ENCODE data around the gene BMS1. TPM values are rescaled to one million over a fixed set of nuclear protein-coding genes. Genes with fewer than 3 reads are reported as not detected.
"Not testable (repeated sequence)": the region's sequence is repeated elsewhere in the genome, so short reads cannot be mapped to it uniquely, and the experiment has no call there.

BMS1 gene
- total RNA-seq, 1 donor from 2014 or later: 15.0 TPM

DNA sequence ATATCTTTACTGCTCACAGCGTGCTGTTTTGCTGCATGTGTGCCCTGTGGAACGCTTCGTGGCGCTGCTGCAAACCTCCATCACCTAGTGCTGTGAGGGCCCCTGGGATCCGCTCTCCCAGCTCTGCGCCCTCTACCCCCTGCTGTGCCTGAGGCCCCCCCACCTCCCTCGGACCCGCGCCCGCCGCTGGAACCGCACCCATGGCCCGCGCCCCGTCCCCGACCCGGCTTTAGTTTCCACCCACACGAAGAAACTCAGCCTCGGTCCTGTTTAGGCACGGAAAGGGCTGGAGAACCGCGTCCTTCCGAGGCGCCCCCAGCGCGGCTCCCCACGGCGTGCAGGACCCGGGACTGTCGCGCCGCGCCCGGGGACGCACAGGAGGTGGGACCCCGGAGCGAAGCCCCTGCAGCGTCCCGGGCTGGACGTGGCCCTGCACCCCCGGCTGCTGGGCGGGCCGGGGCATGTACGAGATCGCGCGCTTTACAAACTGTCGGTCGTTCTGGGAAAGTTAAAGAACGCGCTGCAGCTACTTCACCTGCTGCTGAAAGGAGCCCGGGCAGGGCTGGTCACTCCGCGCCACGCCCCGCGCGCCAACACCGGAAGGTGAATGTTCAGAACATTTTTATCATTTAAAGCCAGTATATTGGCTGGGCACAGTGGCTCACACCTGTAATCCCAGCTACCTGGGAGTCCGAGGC lies 54.3 kb downstream of the BMS1 start:
- intact Hi-C loops (cut with DNase I): no loop called here
- ATAC-seq: peak; percentile 56
- DNase-seq (ENCODE audit: missing footprints): no peak

DNA sequence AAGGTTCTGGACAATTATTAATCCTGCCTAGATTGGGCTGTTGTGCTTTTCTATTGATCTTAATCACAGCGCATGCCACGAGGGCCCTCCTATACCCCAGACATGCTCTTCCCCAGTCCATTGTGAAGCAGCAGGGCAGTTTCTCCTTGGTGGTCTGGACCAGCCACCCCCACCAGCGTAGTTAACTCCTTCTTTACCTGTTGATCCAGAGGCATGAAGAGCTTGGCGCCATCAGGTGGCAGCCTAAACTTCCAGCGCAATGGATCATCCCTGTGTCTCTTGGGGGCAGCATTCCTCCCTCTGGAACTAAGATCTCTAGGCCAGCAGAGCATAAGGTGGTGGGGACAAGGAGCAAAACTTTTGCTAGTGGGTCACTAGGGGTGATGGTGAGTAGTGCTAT lies 62.2 kb downstream of the BMS1 start:
- intact Hi-C loops (cut with DNase I); DNase-seq (ENCODE audit: missing footprints): not testable (repeated sequence)

DNA sequence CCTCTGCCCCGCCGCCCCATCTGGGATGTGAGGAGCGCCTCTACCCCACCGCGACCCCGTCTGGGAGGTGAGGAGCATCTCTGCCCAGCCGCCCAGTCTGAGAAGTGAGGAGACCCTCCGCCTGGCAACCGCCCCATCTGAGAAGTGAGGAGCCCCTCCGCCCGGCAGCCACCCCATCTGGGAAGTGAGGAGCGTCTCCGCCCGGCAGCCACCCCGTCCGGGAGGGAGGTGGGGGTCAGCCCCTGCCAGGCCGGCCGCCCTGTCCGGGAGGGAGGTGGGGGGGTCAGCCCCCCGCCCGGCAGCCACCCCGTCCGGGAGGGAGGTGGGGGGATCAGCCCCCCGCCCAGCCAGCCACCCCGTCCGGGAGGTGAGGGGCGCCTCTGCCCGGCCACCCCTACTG lies 64.7 kb downstream of the BMS1 start:
- intact Hi-C loops (cut with DNase I): not testable (repeated sequence)

More for the DNA sequence above, 62.2 kb downstream of the BMS1 start:
- ATAC-seq: not testable (repeated sequence)

DNA sequence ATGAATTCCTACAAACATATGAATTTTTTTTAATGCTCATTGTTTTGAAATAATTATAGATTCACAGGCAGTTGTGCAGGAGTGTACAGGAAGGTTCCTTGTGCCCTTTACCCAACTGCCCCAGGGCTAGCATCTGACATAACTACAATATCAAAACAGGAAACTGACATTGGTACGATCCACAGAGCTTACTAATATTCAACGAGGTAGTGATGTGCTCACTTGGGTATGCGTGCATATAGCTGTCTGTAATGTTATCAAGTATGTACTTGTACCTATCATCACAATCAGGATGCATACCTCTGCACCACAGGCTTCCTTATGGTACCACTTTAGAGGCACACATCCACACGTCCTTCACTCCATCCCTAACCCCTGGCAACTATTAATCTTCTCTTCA lies 68.3 kb downstream of the BMS1 start:
- ATAC-seq (no peak), DNase-seq (ENCODE audit: missing footprints) (no peak)
- intact Hi-C loops (cut with DNase I): no loop called here

More for the DNA sequence above, 64.7 kb downstream of the BMS1 start:
- not testable (repeated sequence) for DNase-seq (ENCODE audit: missing footprints); ATAC-seq

DNA sequence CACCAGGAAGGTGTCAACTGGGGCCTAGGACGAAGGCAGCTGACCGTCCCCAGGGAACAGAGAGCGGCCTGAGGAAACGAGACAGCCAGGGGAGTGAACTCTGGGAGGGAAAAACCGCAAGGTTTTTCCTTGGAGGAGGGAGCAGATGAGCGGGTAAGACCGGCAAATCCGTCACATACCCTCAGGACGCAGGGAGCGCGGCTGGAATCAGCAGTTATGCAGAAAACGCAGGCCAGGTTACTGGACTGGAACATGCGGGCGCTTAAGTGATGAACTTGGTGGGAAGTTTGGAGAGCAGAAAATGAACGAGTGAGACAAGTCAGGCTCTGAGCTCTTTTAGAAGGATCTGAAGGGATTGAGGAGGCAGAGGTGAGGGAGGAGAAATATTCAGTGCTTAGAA lies 76.7 kb downstream of the BMS1 start:
- no peak for ATAC-seq
- intact Hi-C loops (cut with DNase I): no loop called here
- no peak for DNase-seq (ENCODE audit: missing footprints)

DNA sequence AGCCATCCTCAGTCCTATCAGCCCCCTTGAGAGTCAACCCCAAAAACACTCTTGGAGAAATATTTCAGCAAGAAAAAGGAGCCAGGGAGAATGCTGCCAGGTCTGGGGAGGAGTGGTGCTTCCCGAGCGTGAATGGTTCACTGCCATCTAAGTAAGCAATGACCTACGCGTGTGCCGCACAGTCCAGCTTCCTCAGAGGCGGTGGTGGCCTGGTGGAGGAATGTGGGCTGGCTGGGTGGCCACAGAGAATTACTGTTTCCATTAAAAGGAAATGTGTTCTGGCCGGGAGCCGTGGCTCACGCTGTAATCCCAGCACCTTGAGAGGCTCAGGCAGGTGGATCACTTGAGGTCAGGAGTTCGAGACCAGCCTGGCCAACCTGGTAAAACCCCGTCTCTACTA lies 77.4 kb downstream of the BMS1 start:
- intact Hi-C loops (cut with DNase I); ATAC-seq; DNase-seq (ENCODE audit: missing footprints): not testable (repeated sequence)

DNA sequence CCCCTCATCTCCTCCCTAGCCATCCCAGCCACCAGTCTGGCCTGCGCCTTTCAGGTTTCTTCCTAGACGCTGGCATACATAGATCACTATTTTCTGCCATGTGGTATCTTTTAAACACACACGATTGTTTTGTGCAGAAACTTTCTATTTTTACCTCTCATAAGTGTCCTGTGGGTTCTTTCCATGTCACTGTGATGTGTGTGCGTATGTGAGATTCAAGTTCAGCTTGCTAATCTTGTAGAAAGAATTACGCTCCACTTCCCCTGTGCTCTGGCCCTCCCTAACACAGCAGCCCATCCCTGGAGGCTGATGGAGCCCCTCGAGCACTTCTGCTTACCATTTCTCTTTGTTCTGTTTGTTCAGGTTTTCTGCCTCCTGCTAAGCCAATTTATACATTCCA lies 80.2 kb downstream of the BMS1 start:
- intact Hi-C loops (cut with DNase I); ATAC-seq: not testable (repeated sequence)

DNA sequence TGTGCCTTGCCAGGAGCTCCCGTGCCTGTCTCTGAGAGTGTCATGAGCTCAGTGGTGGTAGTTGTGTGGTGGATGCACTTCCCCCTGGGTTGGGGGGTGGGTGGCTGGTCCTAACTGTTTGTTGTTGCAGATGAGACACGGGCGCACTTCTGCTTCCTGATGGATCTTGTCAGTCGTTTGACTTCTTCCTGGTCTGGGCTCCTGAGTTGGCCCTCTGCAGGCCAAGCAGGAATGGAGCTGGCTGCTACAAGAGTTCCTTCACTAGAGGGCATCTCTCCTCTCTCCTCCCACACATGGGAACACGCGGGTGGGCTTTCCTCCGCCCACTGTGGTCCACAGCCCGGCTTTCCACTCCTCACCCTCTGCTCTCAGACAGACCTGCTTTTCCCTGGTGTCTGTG lies 82.0 kb downstream of the BMS1 start:
- ATAC-seq (no peak), DNase-seq (ENCODE audit: missing footprints) (no peak)
- intact Hi-C loops (cut with DNase I): no loop called here

More for the DNA sequence above, 80.2 kb downstream of the BMS1 start:
- not testable (repeated sequence) for DNase-seq (ENCODE audit: missing footprints)

DNA sequence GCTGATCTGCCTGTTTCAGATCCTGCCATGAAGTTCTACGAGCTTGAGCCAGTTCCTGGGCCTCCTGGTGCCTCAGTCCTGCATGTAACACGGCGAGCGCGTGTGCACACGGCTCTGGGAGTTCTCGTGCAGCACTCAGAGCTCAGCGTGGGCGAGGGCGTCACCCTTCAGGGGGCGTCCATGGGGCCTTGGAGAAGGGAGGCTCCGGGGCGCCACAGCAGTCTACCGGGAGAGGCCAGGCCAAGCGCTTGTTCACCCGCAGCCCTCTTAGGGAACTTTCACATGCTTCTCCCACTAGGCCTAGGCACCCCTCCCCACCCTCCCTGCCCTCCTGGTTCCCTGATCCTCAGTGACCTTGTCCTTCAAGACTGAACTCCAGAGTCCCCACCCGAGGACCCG lies 83.1 kb downstream of the BMS1 start:
- ATAC-seq: no peak
- no peak for DNase-seq (ENCODE audit: missing footprints)
- intact Hi-C loops (cut with DNase I): loop anchor here (1.0 to 2.0 kb wide), 2 partner anchors 213 to 240 kb away; no protein-coding TSS in a partner anchor

DNA sequence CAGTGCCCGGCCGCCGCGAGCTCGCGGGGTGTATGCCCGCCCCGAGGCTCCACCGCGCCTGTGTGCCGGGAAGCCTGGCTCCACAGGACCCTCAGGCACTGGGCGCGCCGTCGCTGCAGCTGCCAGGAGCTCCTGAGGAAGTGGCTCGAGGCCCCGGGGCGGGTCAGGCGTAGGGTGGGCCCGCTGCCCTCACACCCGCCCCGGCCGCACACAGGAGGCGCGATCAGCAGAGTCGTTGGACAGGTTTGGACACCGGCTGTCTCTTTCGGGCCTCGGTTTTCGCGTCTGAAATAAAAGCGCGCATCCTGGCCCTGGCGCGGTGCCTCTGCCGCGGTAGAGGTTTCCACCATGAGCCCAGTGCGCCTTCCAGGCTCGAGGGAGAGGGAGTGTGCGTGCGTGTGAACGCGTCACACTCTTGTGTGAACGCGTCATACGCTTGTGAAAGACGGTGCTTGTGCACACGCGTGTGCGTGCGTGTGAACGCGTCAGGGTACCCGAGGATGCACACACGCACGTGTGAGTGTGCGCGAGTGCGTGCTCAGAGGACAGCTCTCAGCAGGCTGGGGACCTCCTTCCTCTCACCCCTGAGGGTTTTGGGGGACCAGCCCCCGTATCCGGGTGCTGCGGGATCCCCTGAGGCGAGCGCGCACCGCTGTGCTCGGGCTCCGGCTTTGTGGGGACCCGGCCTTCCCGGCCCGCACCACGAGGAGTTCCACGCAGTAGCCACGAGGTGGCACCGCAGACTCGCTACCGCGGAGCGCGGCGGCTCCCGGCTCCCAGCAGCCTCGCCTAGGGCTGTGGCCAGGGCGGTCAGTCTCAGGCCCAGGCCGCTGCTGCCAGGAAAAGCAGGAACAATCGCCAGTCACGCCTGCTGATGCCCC lies 83.8 kb downstream of the BMS1 start:
- ATAC-seq (peak; percentile 100), DNase-seq (ENCODE audit: missing footprints) (peak; percentile 92)
- intact Hi-C loops (cut with DNase I): loop anchor here (1.0 to 2.0 kb wide), 2 partner anchors 212 to 239 kb away; no protein-coding TSS in a partner anchor

DNA sequence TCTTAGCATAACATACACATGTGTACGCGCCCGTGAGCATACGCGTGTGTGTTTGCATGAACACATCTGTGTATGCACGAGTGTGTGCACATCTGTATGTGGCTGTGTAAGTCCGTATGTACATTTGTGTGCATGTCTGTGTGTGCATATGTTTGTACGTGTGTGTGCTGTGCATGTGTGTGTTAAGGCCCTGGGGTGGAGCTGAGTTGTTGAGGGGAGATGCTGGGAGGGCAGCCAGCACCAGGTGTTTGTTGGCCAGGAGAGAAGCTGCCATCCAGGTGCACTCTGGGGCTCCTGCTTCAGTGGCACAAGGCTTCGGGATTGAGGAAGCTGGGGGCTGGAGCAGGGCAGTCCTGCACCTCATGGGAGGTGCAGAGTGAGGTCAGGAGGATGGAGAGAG lies 85.0 kb downstream of the BMS1 start:
- intact Hi-C loops (cut with DNase I): loop anchor here (2.0 kb wide), 1 partner anchor 211 kb away; no protein-coding TSS in a partner anchor
- DNase-seq (ENCODE audit: missing footprints) (no peak), ATAC-seq (no peak)

DNA sequence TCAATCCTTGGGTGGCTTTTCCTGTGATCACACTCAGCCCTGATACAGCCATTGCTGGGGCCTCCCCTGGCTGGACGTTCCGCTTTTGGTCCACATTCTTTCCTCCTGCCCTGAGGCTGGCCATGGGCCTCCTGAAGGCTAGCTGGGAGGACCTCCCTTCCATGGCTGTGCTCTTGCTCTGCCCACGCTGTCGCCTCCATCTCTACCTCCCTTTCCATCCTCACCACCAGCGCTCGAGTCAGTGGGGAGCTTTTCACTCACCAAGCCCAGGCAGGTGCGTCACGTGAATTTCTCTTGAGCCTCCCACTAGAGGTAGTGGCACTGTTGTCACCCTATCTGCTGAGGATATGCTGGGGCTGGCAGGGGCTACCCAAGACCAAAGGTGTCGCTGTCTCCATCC lies 85.9 kb downstream of the BMS1 start:
- no peak for DNase-seq (ENCODE audit: missing footprints)
- intact Hi-C loops (cut with DNase I): no loop called here
- no peak for ATAC-seq

DNA sequence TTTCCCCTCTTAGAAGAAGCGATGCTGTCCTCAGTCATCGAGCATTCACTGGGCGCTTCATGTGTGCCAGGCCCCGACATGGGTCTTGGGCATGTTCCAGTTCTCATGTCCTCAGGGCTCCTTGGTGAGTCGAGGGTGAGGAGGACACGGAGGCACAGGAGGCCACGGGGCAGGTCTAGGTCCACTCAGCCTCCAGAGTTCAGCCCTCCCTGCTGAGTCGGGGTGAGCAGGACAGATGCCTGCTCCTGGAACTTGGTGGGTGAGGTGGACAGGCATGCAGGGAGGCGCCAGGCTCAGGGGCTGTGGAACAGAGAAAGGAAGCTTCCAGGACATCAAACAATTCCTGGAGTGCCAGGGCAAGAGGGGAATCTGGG lies 87.4 kb downstream of the BMS1 start:
- intact Hi-C loops (cut with DNase I): no loop called here
- ATAC-seq (no peak), DNase-seq (ENCODE audit: missing footprints) (no peak)

DNA sequence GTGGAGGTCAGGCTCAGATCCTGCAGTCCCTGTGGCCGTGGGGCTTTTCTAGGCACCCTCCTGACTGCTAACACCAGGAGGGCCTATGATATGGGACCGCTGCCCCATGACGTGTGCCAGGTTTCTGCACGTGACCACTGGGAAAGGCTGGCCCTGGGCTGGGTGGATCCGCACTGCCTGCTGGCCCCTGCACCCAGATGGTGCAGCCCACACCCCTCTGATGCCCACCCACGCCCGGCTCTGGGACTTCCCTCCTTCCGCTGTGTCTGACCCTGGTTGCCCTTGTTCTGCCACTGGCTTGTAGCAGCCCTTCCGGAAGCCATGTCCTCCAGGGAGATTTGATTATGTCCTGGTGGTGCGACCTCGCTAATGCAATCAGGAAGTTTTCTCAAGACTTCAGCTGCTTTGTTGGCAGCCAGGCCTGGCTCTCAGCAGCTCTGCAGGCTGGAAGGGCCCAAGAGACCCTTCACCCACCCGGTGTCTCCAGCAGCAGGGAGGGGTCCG lies 88.6 kb downstream of the BMS1 start:
- ATAC-seq; intact Hi-C loops (cut with DNase I); DNase-seq (ENCODE audit: missing footprints): not testable (repeated sequence)

DNA sequence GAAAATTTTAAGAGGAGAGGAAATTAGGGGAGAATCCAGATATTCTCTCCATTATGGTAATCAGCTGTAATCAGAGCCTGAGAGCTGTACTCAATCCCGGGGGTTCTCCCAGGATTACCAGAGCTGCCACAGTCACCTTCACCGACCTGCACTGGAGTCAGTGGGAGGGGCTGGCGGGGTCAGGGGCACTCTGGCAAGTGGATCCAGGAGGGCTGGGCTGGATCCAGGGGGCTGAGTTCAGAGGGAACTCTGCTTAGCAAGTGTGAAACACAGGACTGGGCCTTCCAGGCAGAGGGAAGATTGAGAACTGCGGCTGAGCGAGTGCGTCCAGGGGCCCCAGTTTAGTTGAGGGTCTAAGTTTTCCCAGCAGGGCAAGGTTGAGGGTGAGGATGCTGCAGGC lies 89.2 kb downstream of the BMS1 start:
- DNase-seq (ENCODE audit: missing footprints) (no peak), ATAC-seq (no peak)
- intact Hi-C loops (cut with DNase I): no loop called here

DNA sequence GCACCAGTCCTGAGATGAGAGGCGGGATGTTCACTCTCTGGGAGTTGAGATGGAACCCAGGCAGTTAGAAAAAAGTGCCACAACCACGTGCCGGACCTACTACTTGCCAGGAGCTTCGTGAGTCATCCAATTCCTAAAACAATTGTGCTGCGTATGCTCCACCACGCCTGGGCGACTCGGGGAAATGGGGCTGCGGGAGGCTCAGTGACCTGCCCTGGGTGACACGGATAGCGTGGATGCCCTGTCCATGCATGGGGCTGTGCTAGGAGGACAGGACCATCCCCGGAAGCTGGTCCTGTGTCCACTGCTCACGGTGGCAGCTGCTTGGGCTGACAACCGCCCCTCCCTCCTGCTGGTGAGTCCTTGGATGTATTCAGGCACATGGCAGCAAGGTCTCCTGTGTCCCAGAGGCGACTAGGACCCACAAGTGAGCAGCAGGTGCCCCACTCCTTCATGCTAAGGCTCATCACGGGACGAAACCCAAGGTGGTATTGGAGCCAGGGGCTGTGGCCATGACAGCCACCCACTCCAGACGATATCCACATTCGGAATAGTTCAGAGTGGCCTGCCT lies 90.4 kb downstream of the BMS1 start:
- intact Hi-C loops (cut with DNase I): no loop called here
- ATAC-seq (no peak), DNase-seq (ENCODE audit: missing footprints) (no peak)

DNA sequence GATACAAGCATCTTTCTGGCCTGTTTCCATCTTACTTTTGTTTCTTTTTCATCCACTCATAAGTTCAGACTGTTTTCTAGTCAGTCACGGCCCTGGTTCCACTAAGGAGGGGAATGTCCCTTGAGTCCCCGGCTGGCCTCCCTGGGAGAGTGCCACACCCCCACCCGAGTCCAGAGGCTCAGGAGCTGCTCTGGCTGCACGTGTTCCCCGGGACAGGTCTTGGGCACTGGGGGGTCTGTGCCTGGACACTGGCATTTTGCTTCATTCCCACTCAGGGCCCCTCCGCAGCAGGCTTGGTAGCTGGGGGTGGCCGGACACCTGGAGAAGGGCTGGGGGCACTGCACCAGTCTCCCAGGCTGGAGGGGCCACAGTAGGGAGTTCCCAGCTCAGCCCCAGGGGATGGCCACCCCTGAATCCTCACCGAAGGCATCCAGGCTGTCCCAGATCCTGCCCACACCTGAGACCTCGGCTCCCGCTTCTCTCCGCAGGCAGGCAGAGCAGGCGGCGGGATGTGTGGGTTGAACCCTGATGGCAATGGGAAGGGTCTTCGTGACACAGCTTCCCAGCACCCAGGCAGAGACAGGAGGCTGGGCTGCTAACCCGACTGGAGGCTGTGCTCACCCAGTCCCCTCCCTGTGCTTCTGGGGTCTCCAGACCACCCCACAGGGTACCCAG lies 92.3 kb downstream of the BMS1 start:
- no peak for DNase-seq (ENCODE audit: missing footprints)
- no peak for ATAC-seq
- intact Hi-C loops (cut with DNase I): no loop called here

DNA sequence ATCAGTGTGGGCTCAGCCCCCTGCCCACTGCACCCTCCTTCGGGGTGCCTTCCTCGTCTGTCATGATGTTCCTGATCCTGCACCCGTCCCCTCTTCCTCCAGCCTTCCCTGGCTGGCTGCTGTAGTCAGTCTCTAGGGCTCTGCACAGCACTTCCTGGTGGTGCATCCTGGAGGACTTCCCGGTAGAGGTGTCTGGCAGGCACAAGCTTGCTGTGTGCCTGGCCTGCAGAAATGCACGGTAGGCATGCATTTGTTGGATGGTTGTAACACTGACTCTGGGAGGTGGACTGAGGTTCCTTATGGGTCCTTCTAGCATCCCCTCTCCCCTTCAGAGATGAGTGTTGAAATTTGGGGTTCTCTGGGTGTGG lies 92.8 kb downstream of the BMS1 start:
- ATAC-seq (no peak), DNase-seq (ENCODE audit: missing footprints) (no peak)
- intact Hi-C loops (cut with DNase I): no loop called here

DNA sequence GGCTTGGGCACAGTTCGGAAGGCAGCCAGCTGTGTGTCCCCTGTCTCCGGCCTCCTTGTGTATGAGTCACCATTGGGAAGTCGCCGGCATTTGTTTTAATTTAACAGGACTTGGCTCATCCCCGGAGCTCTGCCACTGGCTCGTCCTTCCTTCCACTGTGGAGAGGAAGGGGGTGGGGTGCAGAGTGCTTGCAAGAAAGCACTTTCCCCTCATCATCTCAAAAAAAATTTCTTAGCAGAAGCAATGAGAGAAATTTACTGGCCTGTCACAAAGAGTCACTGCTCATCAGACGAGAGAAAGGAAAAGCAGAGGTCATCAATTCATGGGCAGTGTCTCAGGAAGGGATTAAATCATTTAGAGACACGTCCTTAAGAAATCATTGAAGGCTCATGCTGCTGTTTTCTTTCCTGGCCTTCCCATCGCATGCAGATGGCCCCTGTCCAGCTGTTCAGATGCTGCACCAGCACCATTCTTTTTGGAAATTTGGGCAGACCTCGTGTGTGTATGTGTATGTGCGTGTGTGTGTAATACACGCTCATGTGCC lies 93.3 kb downstream of the BMS1 start:
- DNase-seq (ENCODE audit: missing footprints) (no peak), ATAC-seq (peak; percentile 38)
- intact Hi-C loops (cut with DNase I): no loop called here

Data from Right ventricle myocardium inferior (tissue), 1 donor.